ENCODE measurements around the gene FYB2. TPM values are rescaled to one million over a fixed set of nuclear protein-coding genes. Genes with fewer than 3 reads are reported as not detected.

The FYB2 gene
- total and polyA plus RNA-seq, 3 donors from 2014 or later: 1.9 to 4.2 (median 2.0) TPM

GRCh38 chr1:56798053-56798471 lies 21.1 kb downstream of the FYB2 start:
- intact Hi-C loops (cut with DNase I; ENCODE audit: low total_unique reads): no loop called here
- WGBS, 2 donors: 40 to 44% methylated on average over 3 of the region's 3 CpGs

GRCh38 chr1:56797065-56797685 lies 22.0 kb downstream of the FYB2 start:
- DNase-seq: peak; percentile 20
- no peaks in the 10 kb centered on the region for H3K27me3 ChIP-seq
- 81 to 89% methylated on average over 5 of the region's 5 CpGs for WGBS, 2 donors
- H3K27ac ChIP-seq: peak overlapping the region; percentile 58 to 80
- no peak overlapping the region for H3K4me3 ChIP-seq
- peaks cover 7% of the 10 kb centered on the region for H3K4me1 ChIP-seq
- intact Hi-C loops (cut with DNase I; ENCODE audit: low total_unique reads): no loop called here
- no peaks in the 10 kb centered on the region for H3K36me3 ChIP-seq (ENCODE audit: low read depth, missing control alignments)
- TF ChIP-seq POLR2A (IDR thresholded peaks at IDR 0.05) (no peak), CTCF (IDR thresholded peaks at IDR 0.05) (no peak)
- no peaks in the 10 kb centered on the region for H3K9me3 ChIP-seq

More at GRCh38 chr1:56798053-56798471, 21.1 kb downstream of the FYB2 start:
- TF ChIP-seq POLR2A (IDR thresholded peaks at IDR 0.05) (no peak), CTCF (IDR thresholded peaks at IDR 0.05) (no peak)
- H3K27me3 ChIP-seq: no peaks in the 10 kb centered on the region
- no peaks in the 10 kb centered on the region for H3K9me3 ChIP-seq
- H3K4me1 ChIP-seq: peaks cover 7% of the 10 kb centered on the region
- peak; percentile 27 for DNase-seq
- H3K4me3 ChIP-seq: no peak overlapping the region
- no peaks in the 10 kb centered on the region for H3K36me3 ChIP-seq (ENCODE audit: low read depth, missing control alignments)
- H3K27ac ChIP-seq: peak overlapping the region; percentile 58 to 80

- DNase-seq: no peak
- Histone ChIP-seq H3K9me3 (no peaks in the 10 kb centered on the region), H3K27ac (no peak overlapping the region), H3K36me3 (ENCODE audit: low read depth, missing control alignments) (no peaks in the 10 kb centered on the region), H3K27me3 (no peaks in the 10 kb centered on the region), H3K4me1 (peaks cover 7% of the 10 kb centered on the region), H3K4me3 (no peak overlapping the region)
- TF ChIP-seq CTCF (IDR thresholded peaks at IDR 0.05): no peak
- WGBS, 2 donors: 90 to 92% methylated on average over 4 of the region's 4 CpGs
- intact Hi-C loops (cut with DNase I; ENCODE audit: low total_unique reads): no loop called here
Observed at GRCh38 chr1:56795870-56796269, 23.3 kb downstream of the FYB2 start.

- Histone ChIP-seq H3K9me3 (no peaks in the 10 kb centered on the region), H3K4me3 (no peak overlapping the region)
- intact Hi-C loops (cut with DNase I; ENCODE audit: low total_unique reads): no loop called here
Observed at GRCh38 chr1:56790036-56790435, 29.2 kb downstream of the FYB2 start.

More at GRCh38 chr1:56790036-56790435, 29.2 kb downstream of the FYB2 start:
- Histone ChIP-seq H3K27ac (no peak overlapping the region), H3K4me1 (no peaks in the 10 kb centered on the region), H3K27me3 (no peaks in the 10 kb centered on the region), H3K36me3 (ENCODE audit: low read depth, missing control alignments) (no peaks in the 10 kb centered on the region)
- WGBS, 2 donors: 78 to 82% methylated on average over 3 of the region's 3 CpGs
- no peak for DNase-seq
- no peak for TF ChIP-seq POLR2A (IDR thresholded peaks at IDR 0.05)
- no peak for TF ChIP-seq CTCF (IDR thresholded peaks at IDR 0.05)
